Activated naive CD8-positive, alpha-beta T cell (primary cell): Measurements from ENCODE around the gene BCL7B.

Experiments used
- H3K27ac Mint-ChIP-seq: one replicate; pipeline ENCODE4 v1.8.0; 2021; ENCODE audit warnings: mixed read lengths
- H3K27me3 Mint-ChIP-seq: one replicate; pipeline ENCODE4 v1.8.0; 2021; ENCODE audit warnings: mixed read lengths
- H3K36me3 Mint-ChIP-seq: one replicate; pipeline ENCODE4 v1.8.0; 2021; ENCODE audit warnings: mixed read lengths
- H3K4me1 Mint-ChIP-seq: one replicate; pipeline ENCODE4 v1.8.0; 2021; ENCODE audit warnings: low read depth, mixed read lengths
- H3K4me3 Mint-ChIP-seq: one replicate; pipeline ENCODE4 v1.8.0; 2021; ENCODE audit warnings: mild to moderate bottlenecking, mixed read lengths
- H3K9me3 Mint-ChIP-seq: one replicate; pipeline ENCODE4 v1.8.0; 2021; ENCODE audit warnings: low read depth, mixed read lengths

The BCL7B gene

DNA sequence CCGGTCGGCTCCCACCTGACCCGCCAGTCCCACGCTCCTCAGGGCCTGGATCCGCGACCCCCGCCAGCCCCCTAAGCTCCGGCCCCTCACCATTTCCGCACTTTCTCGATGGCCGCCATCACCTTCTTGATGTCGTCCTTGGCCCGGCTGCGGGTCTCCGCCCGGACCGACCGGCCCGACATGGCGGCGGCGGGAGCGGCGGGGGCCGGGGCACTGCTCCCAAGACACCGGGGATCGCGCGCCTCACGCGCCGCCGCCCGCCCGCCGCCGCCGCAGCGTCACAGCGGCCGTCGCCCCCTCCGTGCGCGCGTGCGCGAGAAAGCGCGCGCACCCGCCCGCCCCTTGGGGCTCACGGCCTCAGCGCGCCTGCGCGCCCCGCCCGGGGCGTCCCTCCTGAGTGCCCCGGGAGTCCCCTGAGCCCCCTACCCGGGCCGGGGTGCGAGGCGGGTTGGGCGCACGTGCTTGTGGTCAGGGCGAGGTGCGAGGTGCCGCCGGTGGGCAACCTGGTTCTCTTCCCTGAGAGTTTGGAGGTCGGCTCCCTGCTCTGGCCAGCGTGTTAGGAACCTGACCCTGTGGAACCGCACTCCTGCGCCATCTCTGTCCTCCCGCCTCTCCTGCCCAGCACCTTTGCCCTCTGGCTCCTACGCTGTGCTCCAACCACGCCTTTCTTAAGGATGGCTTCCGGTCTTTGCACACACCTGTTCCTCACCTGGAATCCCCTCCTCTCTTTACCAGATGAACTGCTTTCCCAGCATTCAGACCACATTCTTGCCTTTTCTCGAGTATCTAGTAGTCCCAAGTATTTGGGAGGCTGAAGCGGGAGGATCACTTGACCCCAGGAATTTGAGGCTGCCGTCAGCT, at the start of gene BCL7B:
Gene BCL7B (minus strand): TSS at position 294 of the 861 bp plus-strand sequence. CDS start 112 bp downstream, at position 182.
- Mint-ChIP-seq H3K36me3 (no peaks in the 10 kb centered on the region), H3K9me3 (no peaks in the 10 kb centered on the region), H3K27me3 (no peaks in the 10 kb centered on the region), H3K27ac (peak within 1 kb of the TSS; percentile 97), H3K4me3 (peak within 1 kb of the TSS; percentile 94), H3K4me1 (peaks cover 33% of the 10 kb centered on the region)

DNA sequence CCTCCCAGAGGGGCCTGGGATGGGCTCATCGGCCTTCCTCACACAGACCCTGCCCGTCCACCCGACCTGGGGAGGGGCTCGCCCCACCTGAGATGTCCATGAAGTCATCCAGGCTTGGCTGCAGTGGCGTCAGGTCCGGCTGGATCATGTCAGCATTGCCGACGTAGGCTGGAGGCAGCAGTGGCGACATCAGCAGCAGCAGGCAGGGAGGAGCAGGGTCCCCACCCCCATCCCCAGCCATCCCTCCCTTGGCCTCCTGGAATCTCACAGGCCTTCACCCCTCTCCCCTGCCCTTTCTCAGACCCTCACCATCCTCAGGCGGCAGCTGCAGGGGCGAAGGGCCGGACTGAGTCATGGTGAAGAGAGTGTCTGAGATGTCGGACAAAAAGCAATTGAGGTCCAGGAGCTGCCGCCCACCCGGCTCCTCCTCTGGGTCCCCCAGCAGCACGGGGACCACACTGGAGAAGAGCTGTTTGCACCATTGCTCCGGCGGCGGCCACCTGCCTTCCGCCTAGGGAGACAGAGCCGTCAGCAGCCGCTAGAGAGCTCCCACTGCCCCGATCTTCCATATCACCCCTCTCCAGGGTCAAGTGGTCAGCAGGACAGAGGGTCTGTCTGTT, 48.2 kb upstream of the BCL7B start:
- Mint-ChIP-seq H3K27me3 (peaks cover 5% of the 10 kb centered on the region), H3K9me3 (no peaks in the 10 kb centered on the region), H3K4me3 (no peak overlapping the region)

DNA sequence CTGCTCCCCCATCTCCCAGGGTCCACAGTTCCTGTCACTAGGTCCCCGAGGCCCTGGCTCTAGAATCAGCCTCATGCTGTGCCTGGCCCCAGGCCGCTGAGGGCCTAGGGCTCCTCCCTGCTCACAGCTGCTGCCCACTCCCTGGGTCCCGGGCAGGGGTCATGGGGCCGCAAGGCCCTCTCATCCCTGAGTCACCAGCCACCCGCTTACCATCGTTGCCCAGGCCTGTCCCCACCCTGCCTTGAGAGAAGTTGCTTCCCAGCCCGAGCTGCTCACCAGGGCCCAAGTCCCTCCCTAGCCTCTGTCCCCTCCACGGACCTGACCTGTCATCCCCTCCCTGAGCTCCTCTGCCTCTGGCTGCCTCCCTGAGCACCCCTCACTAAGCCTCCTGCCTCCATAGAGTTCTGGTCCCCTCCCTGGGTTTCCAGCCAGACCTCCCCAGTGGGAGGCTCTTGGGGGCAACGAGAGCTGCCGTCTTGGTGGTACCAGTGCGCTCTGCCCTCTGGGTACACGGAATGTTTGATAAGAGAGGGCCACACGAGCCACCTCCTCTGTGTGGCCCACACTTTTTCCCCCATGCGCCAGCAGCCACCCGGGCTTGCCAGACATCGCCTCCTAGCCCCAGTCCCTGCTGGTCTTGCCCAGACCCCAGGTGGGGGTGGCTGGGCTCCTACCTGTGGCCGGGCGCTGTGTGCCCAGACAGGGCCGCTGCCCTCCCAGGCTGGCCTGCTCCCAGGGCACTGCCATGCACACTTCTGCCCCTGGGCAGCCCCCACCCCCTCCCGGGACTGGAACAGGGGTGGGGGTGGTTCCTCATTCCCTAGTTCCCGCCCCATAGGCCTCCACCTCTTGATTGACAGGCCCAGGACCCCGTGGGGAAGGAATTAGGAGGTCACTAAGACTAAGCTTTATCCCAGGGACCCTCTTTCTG, 45.5 kb upstream of the BCL7B start:
- no peaks in the 10 kb centered on the region for H3K36me3 Mint-ChIP-seq
- no peak overlapping the region for H3K4me3 Mint-ChIP-seq
- H3K27ac Mint-ChIP-seq = no peak overlapping the region
- no peaks in the 10 kb centered on the region for H3K4me1 Mint-ChIP-seq
- no peaks in the 10 kb centered on the region for H3K9me3 Mint-ChIP-seq
- peaks cover 7% of the 10 kb centered on the region for H3K27me3 Mint-ChIP-seq

More for the DNA sequence above, 48.2 kb upstream of the BCL7B start:
- Mint-ChIP-seq H3K27ac (no peak overlapping the region), H3K4me1 (no peaks in the 10 kb centered on the region), H3K36me3 (no peaks in the 10 kb centered on the region)

DNA sequence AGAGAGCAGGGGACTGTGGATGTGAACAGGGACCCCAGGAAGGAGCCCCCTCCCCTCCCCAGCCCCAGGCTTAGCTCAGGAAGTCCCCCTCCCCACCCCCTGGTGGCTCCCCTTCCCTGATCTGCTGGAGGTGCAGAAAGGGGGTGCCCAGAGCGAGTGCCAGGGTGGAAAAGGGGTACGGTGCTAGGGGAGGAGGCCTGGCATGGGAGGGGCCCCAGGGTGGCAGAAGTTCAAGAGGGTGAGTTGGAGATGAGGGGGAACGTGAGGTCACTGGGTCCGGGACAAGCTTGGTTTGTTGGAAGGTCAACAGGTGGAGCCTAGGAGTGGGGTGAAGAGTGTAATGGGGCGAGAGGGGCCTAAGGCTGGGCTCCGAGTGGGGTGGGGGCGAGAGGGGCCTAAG, 42.4 kb upstream of the BCL7B start:
- no peak overlapping the region for H3K27ac Mint-ChIP-seq
- no peaks in the 10 kb centered on the region for H3K4me1 Mint-ChIP-seq
- H3K27me3 Mint-ChIP-seq = peaks cover 7% of the 10 kb centered on the region
- H3K9me3 Mint-ChIP-seq = no peaks in the 10 kb centered on the region
- no peaks in the 10 kb centered on the region for H3K36me3 Mint-ChIP-seq
- no peak overlapping the region for H3K4me3 Mint-ChIP-seq

DNA sequence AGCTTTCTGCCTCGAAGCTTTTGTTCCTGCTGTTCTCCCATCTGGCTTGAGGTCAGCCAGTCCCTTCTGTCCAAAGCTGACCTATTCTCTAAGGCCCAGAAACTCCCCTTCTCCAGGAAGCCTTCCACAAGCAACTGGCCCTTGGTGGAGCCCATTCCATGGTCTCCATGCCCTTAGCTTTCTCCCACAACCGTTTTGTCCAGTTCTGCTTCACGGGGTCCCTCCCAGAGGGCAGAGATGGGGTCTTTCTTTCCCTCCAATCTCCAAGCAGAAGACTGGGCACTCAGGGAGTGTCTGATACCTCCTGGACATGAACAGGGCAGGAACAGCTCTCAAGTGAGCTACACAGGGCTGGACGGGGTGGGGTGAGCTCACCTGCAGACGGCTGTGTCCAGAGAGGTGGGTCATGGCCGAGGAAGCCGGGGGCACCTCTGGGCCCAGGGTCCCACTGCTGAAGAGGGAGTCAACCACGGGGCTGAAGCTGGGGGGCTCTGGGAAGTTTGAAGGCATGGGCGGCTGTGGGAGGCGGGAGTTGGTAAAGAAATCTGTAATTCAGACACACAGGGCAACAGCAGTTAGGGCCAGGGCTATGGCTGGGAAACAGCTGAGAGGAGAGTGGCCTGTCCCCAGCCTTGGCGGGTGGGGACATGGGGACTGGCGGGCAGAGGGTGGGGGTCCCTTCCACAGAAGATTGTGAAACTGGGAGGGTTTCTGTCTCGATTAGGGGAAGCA, 41.8 kb upstream of the BCL7B start:
- Mint-ChIP-seq H3K4me3 (no peak overlapping the region), H3K9me3 (no peaks in the 10 kb centered on the region), H3K4me1 (no peaks in the 10 kb centered on the region), H3K36me3 (no peaks in the 10 kb centered on the region), H3K27ac (no peak overlapping the region), H3K27me3 (peaks cover 7% of the 10 kb centered on the region)

DNA sequence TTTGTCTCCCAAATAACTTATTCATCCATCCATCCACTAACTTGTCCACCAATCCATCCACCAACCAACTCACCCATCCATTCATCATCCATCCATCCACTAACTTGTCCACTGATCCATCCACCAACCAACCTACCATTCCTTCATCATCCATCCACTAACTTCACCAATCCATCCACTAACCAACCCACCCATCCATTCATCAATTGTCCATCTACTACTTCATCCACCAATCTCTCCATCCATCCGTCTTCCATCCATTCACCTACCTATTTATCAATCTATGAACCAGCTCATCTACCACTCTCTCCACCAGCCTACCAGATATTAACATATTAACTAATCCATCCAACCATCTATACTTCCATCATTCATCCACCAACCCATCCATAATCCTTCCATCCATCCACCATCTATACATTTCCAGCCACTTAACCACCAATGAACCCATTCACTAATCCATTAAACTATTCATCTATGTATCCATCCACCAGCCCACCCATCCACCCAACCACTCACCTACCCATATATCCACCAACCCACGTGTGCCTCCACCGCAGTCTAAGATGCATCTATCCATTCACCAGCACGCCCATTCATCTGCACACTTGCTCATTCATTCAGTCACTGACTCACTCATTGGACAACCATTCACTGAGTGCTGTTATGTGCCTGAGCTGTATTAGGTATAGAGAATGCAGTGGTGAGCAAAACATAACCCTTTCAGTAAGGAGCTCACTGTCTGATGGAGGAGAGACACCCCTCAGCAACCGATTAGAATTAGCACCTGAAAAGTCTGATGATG, 40.7 kb upstream of the BCL7B start:
- no peaks in the 10 kb centered on the region for H3K9me3 Mint-ChIP-seq
- peaks cover 7% of the 10 kb centered on the region for H3K27me3 Mint-ChIP-seq
- no peak overlapping the region for H3K27ac Mint-ChIP-seq
- no peaks in the 10 kb centered on the region for H3K36me3 Mint-ChIP-seq
- no peak overlapping the region for H3K4me3 Mint-ChIP-seq
- no peaks in the 10 kb centered on the region for H3K4me1 Mint-ChIP-seq

DNA sequence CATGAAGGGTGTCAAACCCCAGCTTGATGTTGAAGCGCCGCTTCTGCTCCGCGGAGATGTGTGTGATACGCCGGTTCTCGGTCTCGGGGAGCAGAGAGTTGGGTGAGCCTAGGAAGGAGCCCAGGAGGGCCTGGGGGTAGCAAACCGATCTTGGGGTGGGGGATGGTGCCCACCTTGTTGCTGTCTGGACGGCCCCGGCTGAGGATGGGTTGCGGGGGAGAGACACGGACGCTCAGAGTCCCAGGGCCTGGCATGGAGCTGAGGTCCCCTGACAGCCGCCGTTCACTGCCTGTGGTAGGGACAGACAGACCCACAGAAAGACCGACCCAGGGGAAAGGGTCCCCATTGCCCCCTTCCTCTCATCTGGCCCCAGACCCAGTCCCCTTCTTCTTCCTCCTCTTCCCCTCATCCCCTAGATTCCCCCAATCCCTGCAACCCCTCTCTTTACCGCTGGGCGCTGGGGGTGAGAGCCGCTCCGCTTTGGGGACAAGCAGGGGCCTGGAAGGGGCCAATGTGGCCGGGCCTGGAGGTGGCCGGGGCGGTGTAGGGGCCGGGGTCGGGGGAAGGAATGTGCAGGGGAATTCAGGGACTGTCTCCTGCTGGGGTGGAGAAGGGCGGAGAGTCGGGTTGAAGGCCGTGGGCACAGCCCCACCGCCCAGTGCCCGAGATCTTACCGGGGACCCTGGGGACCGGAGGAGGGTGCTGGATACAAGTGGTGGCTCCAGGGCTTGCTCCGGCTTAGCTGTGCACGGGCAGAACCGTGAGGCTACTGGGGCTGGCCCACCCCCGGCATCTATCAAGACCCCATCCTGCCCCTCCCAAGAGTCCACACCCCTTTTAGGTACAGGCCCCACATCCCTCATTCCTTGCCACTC, 38.9 kb upstream of the BCL7B start:
- Mint-ChIP-seq H3K9me3 (no peaks in the 10 kb centered on the region), H3K27ac (no peak overlapping the region), H3K27me3 (peaks cover 7% of the 10 kb centered on the region), H3K4me3 (no peak overlapping the region), H3K36me3 (no peaks in the 10 kb centered on the region), H3K4me1 (no peaks in the 10 kb centered on the region)

GRCh38 chr7:73595358-73595757, 37.9 kb upstream of the BCL7B start:
- H3K4me3 Mint-ChIP-seq = no peak overlapping the region
- no peaks in the 10 kb centered on the region for H3K4me1 Mint-ChIP-seq
- H3K27ac Mint-ChIP-seq = no peak overlapping the region
- no peaks in the 10 kb centered on the region for H3K9me3 Mint-ChIP-seq
- H3K36me3 Mint-ChIP-seq = no peaks in the 10 kb centered on the region
- H3K27me3 Mint-ChIP-seq = peaks cover 7% of the 10 kb centered on the region

- H3K4me1 Mint-ChIP-seq = no peaks in the 10 kb centered on the region
- H3K36me3 Mint-ChIP-seq = no peaks in the 10 kb centered on the region
- H3K27me3 Mint-ChIP-seq = peaks cover 6% of the 10 kb centered on the region
- no peak overlapping the region for H3K4me3 Mint-ChIP-seq
- no peaks in the 10 kb centered on the region for H3K9me3 Mint-ChIP-seq
- no peak overlapping the region for H3K27ac Mint-ChIP-seq
Observed at GRCh38 chr7:73593207-73594045, 35.9 kb upstream of the BCL7B start.

- no peaks in the 10 kb centered on the region for H3K36me3 Mint-ChIP-seq
- no peaks in the 10 kb centered on the region for H3K27me3 Mint-ChIP-seq
- H3K4me3 Mint-ChIP-seq = no peak overlapping the region
- H3K27ac Mint-ChIP-seq = no peak overlapping the region
- H3K4me1 Mint-ChIP-seq = peaks cover 5% of the 10 kb centered on the region
- no peaks in the 10 kb centered on the region for H3K9me3 Mint-ChIP-seq
Observed at GRCh38 chr7:73586911-73587310, 29.4 kb upstream of the BCL7B start.

DNA sequence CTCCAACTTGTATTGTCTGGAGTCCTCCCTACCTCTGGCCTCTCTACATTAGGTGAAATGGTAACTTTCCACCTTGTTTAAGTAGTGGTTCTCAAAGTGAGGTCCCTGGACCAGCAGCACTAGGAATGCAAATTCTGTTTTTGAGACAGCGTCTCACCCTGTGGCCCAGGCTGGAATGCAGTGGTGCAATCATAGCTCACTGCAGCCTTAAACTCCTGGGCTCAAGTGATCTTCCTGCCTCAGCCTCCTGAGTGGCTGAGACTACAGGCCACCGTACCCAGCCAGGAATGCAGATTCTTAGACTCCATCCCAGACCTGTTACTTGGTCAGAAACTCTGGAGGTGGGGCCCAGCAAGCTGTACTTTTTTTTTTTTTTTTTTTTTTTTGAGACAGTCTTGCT, 27.7 kb upstream of the BCL7B start:
- H3K4me3 Mint-ChIP-seq = no peak overlapping the region
- H3K27ac Mint-ChIP-seq = no peak overlapping the region
- no peaks in the 10 kb centered on the region for H3K9me3 Mint-ChIP-seq
- no peaks in the 10 kb centered on the region for H3K36me3 Mint-ChIP-seq
- peaks cover 5% of the 10 kb centered on the region for H3K4me1 Mint-ChIP-seq
- no peaks in the 10 kb centered on the region for H3K27me3 Mint-ChIP-seq

DNA sequence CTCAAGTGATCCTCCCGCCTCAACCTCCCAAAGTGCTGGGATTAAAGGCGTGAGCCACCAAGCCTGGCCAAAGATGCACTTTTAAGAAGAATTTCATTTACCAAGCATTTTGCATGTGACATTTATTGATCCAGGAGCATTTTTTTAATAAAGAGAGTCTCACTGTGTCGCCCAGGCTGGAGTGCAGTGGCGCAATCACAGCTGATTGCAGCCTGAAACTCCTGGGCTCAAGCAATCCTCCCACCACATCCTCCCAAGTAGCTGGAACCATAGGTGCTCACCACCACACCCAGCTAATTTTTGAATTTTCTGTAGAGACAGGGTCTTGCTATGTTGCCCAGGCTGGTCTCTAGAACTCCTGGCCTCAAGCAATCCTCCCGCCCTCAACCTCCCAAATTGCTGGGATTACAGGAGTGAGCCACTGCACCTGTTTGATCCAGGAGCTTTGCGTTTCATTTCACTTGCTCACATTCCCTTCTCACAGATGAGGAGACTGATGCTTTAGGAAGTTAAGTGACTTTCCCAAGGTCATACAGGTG, 25.2 kb upstream of the BCL7B start:
- Mint-ChIP-seq H3K9me3 (no peaks in the 10 kb centered on the region), H3K36me3 (no peaks in the 10 kb centered on the region), H3K27ac (no peak overlapping the region)

More for the DNA sequence above, 25.2 kb upstream of the BCL7B start:
- Mint-ChIP-seq H3K27me3 (no peaks in the 10 kb centered on the region), H3K4me3 (no peak overlapping the region), H3K4me1 (peaks cover 12% of the 10 kb centered on the region)
